Epithelial cell of proximal tubule (primary cell): ENCODE data around the gene ECM1. TPM values are rescaled to one million over a fixed set of nuclear protein-coding genes. Genes with fewer than 3 reads are reported as not detected.

Experiments
- DNase-seq: peaks from one replicate; pipeline ENCODE4 v3.0.0-alpha.2; 2011; ENCODE audit warnings: low read depth
- H3K4me3 ChIP-seq: 2 replicates; pipeline ENCODE4 v1.5.1; 2011; ENCODE audit warnings: low read depth, mild to moderate bottlenecking, low read length
- total RNA-seq: library from RNA; depleted of rRNA; stranded (reverse); fragments of >200 nt; gene quantifications from 2 replicates; pipeline ENCODE4 v1.2.3, GENCODE V29; 2015
- TF ChIP-seq, protein P1 (sequence below): conservative IDR thresholded peaks from 2 replicates; pipeline ENCODE4 v1.5.1; 2012; ENCODE audit warnings: low read depth, mild to moderate bottlenecking, low read length

Gene ECM1
- total RNA-seq, 1 donor from 2014 or later: 13.1 TPM

DNA sequence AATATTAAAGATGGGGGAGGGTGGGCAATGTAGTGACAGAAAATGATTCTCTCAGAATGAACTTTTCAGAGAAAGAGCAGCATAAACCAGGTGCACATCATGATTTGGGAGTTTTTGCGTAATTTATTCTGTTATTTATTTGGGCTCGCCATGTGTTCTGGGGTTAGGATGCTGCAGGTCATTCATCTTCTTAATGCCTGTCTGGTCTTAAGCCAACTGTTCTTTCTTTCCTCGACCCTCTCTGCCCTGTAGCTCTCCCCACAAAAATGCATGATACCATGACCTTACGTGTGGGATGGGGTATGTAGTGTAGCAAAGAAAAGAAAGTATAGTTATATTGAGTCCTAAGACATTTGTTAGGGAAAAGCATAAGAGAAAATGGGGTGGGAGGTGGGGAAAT, 33.0 kb upstream of the ECM1 start:
- DNase-seq: no peak
- no peak overlapping the region for H3K4me3 ChIP-seq
- TF ChIP-seq, protein P1, sequence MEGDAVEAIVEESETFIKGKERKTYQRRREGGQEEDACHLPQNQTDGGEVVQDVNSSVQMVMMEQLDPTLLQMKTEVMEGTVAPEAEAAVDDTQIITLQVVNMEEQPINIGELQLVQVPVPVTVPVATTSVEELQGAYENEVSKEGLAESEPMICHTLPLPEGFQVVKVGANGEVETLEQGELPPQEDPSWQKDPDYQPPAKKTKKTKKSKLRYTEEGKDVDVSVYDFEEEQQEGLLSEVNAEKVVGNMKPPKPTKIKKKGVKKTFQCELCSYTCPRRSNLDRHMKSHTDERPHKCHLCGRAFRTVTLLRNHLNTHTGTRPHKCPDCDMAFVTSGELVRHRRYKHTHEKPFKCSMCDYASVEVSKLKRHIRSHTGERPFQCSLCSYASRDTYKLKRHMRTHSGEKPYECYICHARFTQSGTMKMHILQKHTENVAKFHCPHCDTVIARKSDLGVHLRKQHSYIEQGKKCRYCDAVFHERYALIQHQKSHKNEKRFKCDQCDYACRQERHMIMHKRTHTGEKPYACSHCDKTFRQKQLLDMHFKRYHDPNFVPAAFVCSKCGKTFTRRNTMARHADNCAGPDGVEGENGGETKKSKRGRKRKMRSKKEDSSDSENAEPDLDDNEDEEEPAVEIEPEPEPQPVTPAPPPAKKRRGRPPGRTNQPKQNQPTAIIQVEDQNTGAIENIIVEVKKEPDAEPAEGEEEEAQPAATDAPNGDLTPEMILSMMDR: no peak

DNA sequence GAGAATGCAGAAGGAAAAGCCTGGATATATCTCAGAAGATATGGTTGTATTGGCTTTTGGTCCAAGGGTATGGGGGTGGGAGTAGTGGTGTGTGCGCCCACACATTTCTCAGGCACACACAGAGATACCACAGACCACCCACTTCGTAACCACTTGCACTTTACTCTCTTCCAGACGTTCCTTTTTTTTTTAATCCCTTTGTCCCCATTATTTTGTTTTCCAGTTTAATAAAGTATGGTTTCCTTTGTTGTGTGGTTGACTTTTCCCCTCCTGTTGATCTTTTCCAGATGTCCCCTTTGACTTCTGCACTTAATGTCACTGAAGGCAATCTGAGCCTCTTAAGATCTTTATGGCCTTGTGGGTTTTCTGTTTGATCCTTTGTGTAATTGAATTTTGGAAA, 31.2 kb upstream of the ECM1 start:
- H3K4me3 ChIP-seq: no peak overlapping the region
- no peak for DNase-seq
- TF ChIP-seq, protein P1: no peak

DNA sequence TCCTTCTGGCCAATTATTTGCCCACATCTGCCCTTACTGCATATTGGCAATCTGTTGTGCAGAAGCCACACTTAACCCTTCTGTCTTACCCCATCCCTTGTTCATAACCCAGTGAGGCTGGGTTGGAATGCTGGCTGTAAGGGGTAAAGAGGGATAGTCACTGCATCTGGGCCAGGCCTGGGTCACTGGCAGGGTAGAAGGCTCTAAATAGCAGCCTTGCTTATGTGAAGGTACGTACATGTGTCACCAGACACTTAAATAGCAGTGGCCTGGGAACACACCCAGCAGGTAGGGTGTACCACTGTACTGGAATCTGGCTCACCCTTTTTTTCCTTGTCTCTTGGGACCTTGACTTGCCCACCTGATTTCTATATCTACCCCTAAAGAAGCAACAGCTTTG, 30.6 kb upstream of the ECM1 start:
- H3K4me3 ChIP-seq: no peak overlapping the region
- DNase-seq: no peak
- TF ChIP-seq, protein P1: no peak

DNA sequence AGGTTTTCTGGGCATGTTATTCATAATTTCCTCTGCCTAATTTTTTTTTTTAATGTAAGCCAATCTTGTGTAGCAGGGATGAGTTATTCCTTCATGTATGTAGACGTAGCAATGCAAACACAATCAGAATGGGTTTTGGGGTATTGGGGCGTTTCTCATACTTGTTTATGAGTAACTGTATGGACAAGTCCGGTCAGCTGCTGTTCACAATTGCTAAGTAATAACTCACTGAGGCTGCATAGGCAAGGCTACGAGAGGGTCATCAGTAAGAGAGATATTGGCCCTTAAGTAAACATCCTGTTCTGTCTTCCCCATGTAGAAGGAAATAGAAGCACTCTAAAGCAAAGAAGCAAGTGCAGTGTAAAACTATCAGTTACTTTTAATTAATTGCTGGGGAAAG, 30.2 kb upstream of the ECM1 start:
- no peak overlapping the region for H3K4me3 ChIP-seq
- DNase-seq: no peak
- TF ChIP-seq, protein P1: no peak

DNA sequence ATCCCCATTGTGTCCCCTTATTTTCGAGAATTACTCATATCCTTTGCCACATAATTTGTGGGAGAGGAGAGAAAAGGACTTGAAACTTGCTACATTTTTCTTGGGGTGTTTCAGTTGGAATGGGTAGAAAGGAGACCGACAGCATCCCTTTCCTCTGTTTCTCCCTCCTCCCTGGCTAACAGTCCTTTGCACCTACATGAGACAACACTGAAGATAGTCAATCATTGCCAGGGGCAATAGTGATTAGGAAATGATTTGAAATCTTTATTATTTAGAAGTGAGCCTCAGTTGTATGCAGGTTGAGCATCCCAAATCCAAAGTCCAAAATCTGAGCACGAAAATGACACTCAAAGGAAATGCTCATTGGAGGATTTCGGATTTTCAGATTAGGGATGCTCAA, 28.5 kb upstream of the ECM1 start:
- DNase-seq: no peak
- no peak overlapping the region for H3K4me3 ChIP-seq
- TF ChIP-seq, protein P1: no peak

DNA sequence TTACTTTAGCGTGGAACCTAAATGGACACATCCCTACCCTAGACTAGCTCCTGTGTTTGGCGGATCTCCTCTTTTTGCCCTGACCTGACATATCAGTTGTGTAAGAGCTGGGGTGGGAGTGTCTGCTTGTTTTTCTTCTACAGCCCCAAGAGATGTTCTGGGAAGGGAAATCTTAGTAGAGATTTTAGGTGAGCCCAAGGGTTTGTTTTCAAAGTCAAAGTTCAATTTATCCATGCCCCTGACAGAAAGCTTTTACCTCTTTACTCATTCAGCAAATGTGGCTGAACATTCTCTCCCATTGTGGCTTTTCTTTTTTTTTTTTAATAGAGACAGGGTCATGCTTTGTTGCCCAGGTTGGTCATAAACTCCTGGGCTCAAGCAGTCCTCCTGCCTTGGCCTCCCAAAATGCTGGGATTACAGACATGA, 28.0 kb upstream of the ECM1 start:
- H3K4me3 ChIP-seq: no peak overlapping the region
- no peak for DNase-seq
- TF ChIP-seq, protein P1: no peak

DNA sequence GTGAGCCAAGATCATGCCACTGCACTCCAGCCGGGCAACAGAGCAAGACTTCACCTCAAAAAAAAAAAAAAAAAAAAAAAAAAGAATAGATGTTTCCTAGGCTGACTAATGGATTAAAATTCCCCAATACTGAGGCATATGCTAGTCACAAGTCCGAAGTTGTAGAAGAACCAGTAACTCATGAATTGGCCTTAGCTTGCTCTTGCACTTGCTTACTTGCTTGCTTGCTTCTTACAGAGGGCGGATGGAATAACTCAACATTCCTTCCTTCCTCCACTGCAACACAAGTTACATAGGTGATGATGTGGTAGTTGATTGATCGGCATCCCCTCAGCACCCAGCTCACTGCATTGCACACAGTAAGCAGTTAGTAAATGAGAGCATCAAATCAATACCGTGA, 23.5 kb upstream of the ECM1 start:
- DNase-seq: no peak
- H3K4me3 ChIP-seq: no peak overlapping the region
- TF ChIP-seq, protein P1: no peak
